HG02588 (cell line): ENCODE measurements around the gene ARNT2.

Source experiments
- ATAC-seq: cut with Tn5 transposase; IDR thresholded peaks from one replicate; pipeline ENCODE4 v1.9.1; 2021; ENCODE audit warnings: mild to moderate bottlenecking, moderate library complexity; ENCODE audit not compliant: unreplicated experiment

Gene ARNT2

GRCh38 chr15:80441041-80441440 is 36.9 kb downstream of the ARNT2 start:
- no peak for ATAC-seq

DNA sequence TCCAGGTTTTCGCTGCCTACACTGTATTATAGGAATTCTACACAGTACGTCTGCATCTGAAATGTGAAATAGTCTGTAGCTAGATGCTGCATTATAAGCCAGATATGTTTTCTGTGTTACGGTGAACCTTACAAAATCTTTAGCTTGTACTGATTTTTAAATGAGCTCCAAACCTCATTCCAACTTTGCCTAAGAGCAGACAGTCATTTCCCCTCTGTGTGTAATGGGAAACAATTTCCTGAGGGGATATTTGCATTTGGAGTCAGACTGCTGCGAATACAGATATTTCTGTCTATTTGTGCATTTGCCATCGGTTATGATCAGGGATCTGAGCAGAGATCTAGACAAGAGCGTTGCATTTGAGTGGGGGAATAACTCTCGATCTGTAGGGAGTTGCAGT is 37.5 kb downstream of the ARNT2 start:
- no peak for ATAC-seq

DNA sequence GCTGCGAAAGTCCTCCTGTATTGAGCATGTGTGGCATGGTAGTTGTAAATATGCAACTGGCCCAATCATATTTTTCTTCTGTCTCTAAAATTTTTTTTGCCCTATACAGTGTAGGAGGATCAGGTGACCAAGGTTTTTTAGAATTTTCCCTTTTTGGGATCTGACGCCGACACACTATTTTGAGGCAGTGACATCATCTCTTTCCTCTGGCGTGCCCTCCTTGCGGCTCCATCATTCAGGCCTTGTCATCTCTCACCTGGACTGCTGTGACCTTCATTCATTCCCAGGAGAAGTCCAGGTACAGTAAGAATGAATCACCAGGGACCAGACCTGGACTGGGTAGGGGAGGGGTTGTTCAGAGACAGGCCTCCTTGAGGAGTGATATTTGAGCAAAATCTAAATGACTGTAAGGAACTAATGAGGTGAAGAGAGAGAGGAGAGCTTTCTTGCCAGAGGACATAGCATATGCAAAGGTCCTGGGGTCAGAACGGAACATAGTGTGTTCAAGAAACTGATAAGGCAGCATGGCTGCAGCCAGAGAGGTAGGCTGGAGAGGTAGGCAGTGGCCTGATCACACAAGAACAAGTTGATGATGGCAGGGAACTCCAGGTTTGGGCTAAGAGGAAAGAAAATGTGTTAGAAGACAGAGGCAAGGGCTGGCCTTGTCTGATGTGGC is 38.7 kb downstream of the ARNT2 start:
- ATAC-seq: no peak

DNA sequence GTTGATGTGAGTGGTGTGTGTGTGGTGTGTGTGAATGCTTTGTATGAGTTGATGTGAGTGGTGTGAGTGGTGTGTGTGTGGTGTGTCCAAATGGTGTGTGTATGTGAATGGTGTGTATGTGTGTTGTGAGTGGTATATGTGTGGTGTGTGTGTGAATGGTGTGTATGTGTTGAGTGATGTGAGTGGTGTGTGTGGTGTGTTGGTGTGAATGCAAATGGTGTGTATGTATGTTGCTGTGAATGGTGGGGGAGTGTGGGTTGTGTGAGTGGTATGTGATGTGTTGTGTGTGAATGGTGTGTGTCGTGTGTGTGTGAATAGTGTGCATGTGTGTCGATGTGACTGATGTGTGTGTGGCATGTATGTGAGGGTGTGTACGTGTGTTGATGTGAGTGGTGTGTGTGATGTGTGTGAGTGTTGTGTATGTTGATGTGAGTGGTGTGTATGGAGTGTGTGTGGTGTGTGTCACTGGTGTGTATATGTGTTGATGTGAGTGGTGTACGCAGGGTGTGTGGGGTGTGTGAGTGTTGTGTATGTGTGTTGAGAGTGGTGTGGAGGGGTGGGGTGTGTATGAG is 40.6 kb downstream of the ARNT2 start:
- no peak for ATAC-seq

- no peak for ATAC-seq
Measured at GRCh38 chr15:80445300-80446041, 41.3 kb downstream of the ARNT2 start.

- no peak for ATAC-seq
Measured at GRCh38 chr15:80447077-80447476, 42.9 kb downstream of the ARNT2 start.

DNA sequence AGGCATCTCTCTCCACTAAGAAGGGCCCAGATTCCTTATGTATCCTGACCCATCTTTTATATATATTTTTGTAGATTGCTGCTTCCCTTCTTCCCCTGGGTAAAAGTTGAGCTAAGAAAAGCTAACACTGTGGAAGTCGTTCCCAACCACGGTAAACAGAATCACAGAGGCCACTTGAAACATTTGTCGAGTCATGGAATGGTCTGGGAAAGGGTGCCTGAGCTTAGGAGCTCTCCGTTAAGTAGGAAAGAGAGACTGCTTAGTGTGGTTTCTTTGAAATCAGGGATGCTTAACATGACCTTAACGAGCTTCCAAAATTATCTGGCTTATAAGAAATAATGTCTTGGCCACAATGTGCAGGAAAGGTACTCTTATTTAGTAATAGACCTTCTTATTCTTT is 45.6 kb downstream of the ARNT2 start:
- no peak for ATAC-seq

GRCh38 chr15:80450811-80451321 is 46.7 kb downstream of the ARNT2 start:
- no peak for ATAC-seq

DNA sequence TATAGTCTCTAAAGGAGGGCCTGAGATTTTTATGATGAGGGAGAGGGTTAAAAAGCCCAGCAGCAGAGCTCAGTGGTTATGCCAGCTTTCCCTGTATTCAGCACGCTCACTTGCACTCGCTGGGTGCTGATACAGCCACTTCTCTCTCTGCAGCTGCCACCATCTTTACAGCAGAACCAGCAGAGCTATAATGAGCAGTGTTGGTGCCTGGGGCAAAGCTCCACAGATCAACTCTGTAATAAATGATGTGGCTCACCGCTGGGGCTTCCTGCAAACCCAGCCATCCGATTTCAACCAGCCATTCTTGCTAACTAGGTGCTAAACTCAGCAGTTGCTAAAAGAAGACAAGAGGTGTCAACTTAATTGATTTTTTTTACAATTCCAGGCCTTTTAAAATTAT is 48.0 kb downstream of the ARNT2 start:
- no peak for ATAC-seq

GRCh38 chr15:80455051-80455648 is 51.0 kb downstream of the ARNT2 start:
- ATAC-seq: no peak

DNA sequence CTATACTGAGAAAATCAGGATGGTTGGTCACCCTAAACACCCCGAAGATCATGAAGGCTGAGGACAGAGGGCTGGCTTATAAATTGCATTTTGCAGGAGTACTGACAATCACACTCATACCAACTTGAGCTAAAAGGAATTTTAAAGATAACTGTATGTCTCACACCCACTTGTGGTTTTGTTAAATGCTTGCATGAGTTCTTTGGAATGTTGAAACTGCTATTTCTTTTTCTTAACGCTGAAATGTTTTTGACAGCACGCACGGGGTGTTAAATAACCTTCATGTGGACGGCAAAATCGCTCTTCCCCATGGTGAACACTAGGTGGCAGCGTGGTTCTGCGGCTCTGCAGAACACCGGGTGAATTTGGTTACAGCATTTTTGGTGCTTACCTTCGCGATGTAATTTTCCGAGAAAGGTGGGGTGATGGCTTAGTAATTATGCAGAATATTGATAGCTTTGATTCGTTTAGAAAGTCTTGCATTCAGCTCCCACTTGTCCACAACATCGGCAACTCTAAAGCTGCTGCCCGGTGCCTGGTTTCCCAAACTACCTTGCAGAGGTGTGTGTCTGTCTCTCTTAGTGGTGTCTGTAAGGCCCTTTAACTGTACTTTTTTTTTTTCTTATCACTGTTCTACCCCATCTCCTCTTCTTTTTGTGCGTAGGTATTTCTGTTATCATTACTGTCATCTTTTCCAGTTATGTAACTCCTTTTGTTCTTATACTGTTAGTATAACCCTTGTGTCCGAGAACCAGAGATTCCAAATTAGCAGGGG is 51.7 kb downstream of the ARNT2 start:
- no peak for ATAC-seq

GRCh38 chr15:80456517-80457492 is 52.6 kb downstream of the ARNT2 start:
- no peak for ATAC-seq

GRCh38 chr15:80457896-80458295 is 53.7 kb downstream of the ARNT2 start:
- ATAC-seq: no peak

GRCh38 chr15:80458580-80458979 is 54.4 kb downstream of the ARNT2 start:
- ATAC-seq: no peak

- ATAC-seq: no peak
Measured at GRCh38 chr15:80459380-80459779, 55.2 kb downstream of the ARNT2 start.

DNA sequence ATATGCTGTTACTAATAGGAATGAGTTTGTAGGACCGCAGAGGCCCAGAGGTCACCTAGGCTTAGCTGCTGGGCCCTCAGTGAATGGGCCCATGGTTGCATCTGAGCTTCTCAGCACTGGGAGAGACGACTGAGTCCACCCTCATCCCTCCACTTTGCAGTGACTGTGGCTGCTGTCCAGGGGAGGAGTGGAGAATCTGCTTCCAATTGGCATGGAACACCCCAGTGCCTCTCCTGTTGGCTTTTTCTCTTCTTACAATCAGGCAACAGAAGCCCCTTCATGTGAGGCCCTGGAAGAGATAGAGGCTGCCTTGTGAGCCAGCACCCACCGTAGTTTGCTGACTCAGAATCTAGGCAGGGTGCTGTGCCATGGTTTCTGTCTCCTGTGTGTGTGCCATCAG is 55.6 kb downstream of the ARNT2 start:
- no peak for ATAC-seq

DNA sequence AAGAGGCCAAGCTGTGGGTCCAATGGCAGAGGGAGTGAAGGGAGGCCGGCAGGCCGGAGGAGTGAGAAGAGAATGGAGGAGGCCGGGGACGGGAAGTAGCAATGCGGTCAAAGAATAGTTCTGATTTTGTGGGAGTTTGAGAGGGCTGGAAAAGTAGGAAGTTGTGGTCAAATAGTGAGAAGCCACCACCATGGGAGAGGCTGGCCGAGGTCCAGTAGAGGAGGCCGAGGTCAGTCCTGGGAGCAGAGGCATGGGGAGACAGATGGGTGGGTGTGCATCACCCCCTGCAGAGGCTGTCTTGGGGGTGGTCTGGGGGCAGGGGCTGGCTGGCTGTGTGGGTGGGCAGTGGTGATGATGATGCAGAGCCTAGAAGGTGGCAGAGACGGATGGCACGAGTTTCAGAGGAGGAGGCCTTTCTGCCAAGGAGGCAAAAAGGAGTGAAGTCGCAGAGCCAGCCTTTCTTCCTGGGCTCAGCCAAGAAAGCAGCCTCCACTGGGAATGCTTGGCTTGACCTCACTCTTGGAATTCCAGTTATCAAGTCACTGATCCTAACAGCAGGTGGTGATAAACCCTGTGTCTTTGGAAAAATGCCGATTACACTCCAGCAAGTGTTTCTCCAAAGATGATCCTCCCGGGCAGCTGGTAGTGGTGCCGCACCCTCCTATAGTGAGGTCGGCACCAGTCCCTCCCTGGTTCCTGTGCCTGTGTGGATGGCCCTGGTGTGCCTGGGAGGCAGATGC is 57.3 kb downstream of the ARNT2 start:
- ATAC-seq: no peak

DNA sequence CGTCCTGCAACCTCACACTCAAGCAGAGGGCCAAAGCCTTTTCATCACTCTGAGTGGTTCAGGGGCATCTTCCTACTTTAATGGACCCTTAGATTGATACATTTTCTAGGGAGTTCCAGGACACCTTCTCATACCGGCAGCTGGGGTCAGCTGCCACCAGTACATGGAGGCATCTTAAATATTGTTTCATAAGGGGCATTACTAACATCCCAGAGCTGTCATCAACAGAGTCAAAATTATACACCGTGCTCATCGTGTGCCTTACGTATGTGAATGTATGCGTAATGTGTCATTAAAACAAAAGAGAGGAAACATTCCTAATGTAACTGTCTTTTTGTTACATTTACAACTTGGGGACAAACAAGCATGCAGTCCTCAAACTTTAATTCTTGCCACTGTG is 57.9 kb downstream of the ARNT2 start:
- ATAC-seq: no peak
